PC-9 (cell line): ENCODE results near the gene ACSL1. TPM values are rescaled to one million over a fixed set of nuclear protein-coding genes. Genes with fewer than 3 reads are reported as not detected.
"Not testable (repeated sequence)": the region's sequence is repeated elsewhere in the genome, so short reads cannot be mapped to it uniquely, and the experiment has no call there.

Experiments used
- BruUV-seq: library from RNA; stranded (reverse); fragments of 400-500 nt; replicated peaks from 2 replicates; lab custom pipeline; 2021; lab: Mats Ljungman, UMichigan
- CTCF ChIA-PET: fragments of 300-600 bp; sonication (Branson Sonifier 250); formaldehyde crosslinking; loops from one replicate; lab custom pipeline; 2022; ENCODE audit warnings: antibody characterized with exemption; lab: Charles Lee
- POLR2A ChIA-PET: fragments of 300-600 bp; sonication (Branson Sonifier 250); formaldehyde crosslinking; loops from one replicate; lab custom pipeline; 2022; ENCODE audit warnings: antibody characterized with exemption; ENCODE audit not compliant: unreplicated experiment; lab: Charles Lee
- DNase-seq, 2 experiments: peaks; one replicate each; pipeline versions ENCODE4 v3.0.0 to v3.0.0-alpha.2; 2015 to 2022; ENCODE audit warnings: mixed read lengths in 1 of 2
- H2AFZ ChIP-seq: fragments of 200-600 bp; sonication (generic); 2 replicates; pipeline ENCODE4 v1.8.1; 2017; ENCODE audit warnings: antibody characterized with exemption
- H3F3A ChIP-seq: fragments of 200-600 bp; sonication (generic); 2 replicates; pipeline ENCODE4 v1.8.1; 2017; ENCODE audit warnings: antibody characterized with exemption, mild to moderate bottlenecking, low read depth; ENCODE audit not compliant: insufficient read depth
- H3K27ac ChIP-seq: fragments of 200-600 bp; sonication (generic); 2 replicates; pipeline ENCODE4 v1.6.1; 2016; ENCODE audit warnings: mixed run types
- H3K27me3 ChIP-seq: fragments of 200-600 bp; sonication (generic); 2 replicates; pipeline ENCODE4 v1.6.1; 2016; ENCODE audit warnings: low read depth, mixed run types; ENCODE audit not compliant: insufficient read depth
- H3K36me3 ChIP-seq: fragments of 200-600 bp; sonication (generic); 2 replicates; pipeline ENCODE4 v1.6.1; 2016; ENCODE audit warnings: low read depth, mixed run types
- H3K4me1 ChIP-seq: fragments of 200-600 bp; sonication (generic); replicated peaks from 2 replicates; pipeline ENCODE4 v1.6.1; 2016; ENCODE audit warnings: mixed run types; ENCODE audit not compliant: insufficient read depth
- H3K4me2 ChIP-seq: fragments of 200-600 bp; sonication (generic); 2 replicates; pipeline ENCODE4 v1.6.1; 2017; ENCODE audit warnings: mixed run types
- H3K4me3 ChIP-seq: fragments of 200-600 bp; sonication (generic); 2 replicates; pipeline ENCODE4 v1.6.1; 2016; ENCODE audit warnings: mixed run types
- H3K79me2 ChIP-seq: fragments of 200-600 bp; sonication (generic); 2 replicates; pipeline ENCODE4 v1.6.1; 2017; ENCODE audit warnings: low read depth, mixed run types
- H3K9me2 ChIP-seq: fragments of 200-600 bp; sonication (generic); 2 replicates; pipeline ENCODE4 v1.8.1; 2017; ENCODE audit warnings: mild to moderate bottlenecking; ENCODE audit not compliant: insufficient read depth
- H3K9me3 ChIP-seq: fragments of 200-600 bp; sonication (generic); 2 replicates; pipeline ENCODE4 v1.8.1; 2016; ENCODE audit warnings: low read depth; ENCODE audit not compliant: insufficient read depth
- H4K20me1 ChIP-seq: fragments of 200-600 bp; sonication (generic); 2 replicates; pipeline ENCODE4 v1.8.1; 2017; ENCODE audit not compliant: insufficient read depth
- EZH2 ChIP-seq: fragments of 200-600 bp; sonication (generic); IDR thresholded peaks from 2 replicates; pipeline ENCODE4 v1.8.0; 2017; ENCODE audit warnings: antibody characterized with exemption, low read depth
- intact Hi-C: fragments of 100-400 bp; cut with micrococcal nuclease; formaldehyde crosslinking; loops from one replicate; pipeline ENCODE4 v1.10.0; 2022; ENCODE audit not compliant: unreplicated experiment
- total RNA-seq: library from RNA; stranded (reverse); gene quantifications from 2 replicates; pipeline ENCODE4 v1.2.3, GENCODE V29; 2021
- TF ChIP-seq, protein P1 (sequence below): fragments of 200-600 bp; sonication (generic); conservative IDR thresholded peaks from 2 replicates; pipeline ENCODE4 v1.6.1; 2017; ENCODE audit warnings: mixed run types, antibody characterized with exemption, mild to moderate bottlenecking, moderate library complexity

ACSL1 gene
- total RNA-seq, 1 experiment from 2014 or later = 96.6 TPM

DNA sequence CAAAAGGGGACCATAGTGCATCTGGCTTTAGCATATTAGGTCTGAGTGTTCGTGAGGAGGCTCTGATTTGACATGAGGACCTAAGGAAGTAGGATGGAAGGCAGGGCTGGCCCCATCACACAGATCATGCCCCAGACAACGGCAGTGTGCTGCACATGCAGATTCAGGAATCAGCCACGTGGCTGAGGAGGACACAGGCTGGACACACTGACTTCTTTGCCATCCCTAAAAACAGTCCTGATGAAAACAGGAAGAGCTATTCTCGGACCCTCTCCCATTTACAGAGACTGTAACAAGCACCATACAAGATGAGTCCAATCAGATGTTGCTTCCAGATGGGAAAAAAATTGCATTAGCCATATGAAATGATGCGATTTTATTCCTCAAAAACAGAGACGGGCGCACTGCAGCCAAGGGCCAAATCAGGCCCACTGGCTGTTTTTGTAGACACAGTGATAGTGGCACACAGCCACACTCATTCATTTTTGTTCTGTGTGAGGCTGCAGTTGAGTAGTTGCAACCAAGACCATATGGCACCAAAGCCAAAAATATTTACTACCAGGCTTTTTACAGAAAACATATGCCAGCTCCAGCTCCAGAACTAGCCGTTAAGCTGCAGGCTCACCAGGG, 41.0 kb downstream of the ACSL1 start:
- POLR2A ChIA-PET = no interaction called here
- no peaks in the 10 kb centered on the region for H4K20me1 ChIP-seq
- H3K9me2 ChIP-seq = no peaks in the 10 kb centered on the region
- intact Hi-C loops = no loop called here
- no peak for DNase-seq
- H3K4me1 ChIP-seq = no peaks in the 10 kb centered on the region
- H3K27ac ChIP-seq = no peak overlapping the region
- CTCF ChIA-PET = no interaction called here
- no peak overlapping the region for H3K4me3 ChIP-seq
- H3K36me3 ChIP-seq = no peaks in the 10 kb centered on the region
- no peaks in the 10 kb centered on the region for H3F3A ChIP-seq
- H3K27me3 ChIP-seq = no peaks in the 10 kb centered on the region
- H3K9me3 ChIP-seq = no peaks in the 10 kb centered on the region
- no peak overlapping the region for H2AFZ ChIP-seq
- TF ChIP-seq, protein P1, sequence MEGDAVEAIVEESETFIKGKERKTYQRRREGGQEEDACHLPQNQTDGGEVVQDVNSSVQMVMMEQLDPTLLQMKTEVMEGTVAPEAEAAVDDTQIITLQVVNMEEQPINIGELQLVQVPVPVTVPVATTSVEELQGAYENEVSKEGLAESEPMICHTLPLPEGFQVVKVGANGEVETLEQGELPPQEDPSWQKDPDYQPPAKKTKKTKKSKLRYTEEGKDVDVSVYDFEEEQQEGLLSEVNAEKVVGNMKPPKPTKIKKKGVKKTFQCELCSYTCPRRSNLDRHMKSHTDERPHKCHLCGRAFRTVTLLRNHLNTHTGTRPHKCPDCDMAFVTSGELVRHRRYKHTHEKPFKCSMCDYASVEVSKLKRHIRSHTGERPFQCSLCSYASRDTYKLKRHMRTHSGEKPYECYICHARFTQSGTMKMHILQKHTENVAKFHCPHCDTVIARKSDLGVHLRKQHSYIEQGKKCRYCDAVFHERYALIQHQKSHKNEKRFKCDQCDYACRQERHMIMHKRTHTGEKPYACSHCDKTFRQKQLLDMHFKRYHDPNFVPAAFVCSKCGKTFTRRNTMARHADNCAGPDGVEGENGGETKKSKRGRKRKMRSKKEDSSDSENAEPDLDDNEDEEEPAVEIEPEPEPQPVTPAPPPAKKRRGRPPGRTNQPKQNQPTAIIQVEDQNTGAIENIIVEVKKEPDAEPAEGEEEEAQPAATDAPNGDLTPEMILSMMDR = no peak
- no peak for TF ChIP-seq EZH2
- no TSS peak for BruUV-seq
- no peaks in the 10 kb centered on the region for H3K79me2 ChIP-seq
- no peak overlapping the region for H3K4me2 ChIP-seq

DNA sequence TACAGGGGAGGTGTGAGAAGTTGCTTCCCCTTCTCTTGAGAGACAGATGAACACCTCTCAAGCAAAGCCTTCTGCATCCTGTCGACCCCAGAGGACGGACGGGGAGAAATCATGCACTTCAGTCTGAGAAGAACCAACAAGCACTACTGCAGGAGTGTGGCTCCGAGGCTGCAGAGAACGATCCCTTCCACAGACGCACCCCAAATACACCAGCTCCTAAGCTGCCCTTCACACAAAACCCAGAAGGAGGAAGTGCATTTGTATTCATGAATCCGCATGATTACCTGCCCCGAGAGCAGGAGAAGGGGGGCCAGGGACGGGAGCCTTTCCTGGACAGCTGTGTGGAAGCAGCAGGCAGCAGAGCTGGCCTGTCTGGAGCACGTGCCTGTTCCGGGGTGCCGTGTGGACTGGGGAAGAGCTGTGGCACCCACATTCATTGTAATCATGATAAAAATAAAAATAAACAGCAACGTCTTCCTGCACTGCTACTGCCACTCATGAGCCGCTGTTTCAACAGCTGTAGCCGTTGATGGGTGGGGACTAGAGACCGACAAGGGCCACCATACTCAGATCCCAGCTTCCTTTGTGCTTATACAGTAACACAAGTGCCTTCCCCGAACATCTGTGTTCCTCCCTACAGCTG, 42.9 kb downstream of the ACSL1 start:
- H2AFZ ChIP-seq = no peak overlapping the region
- DNase-seq = no peak
- no peaks in the 10 kb centered on the region for H4K20me1 ChIP-seq
- CTCF ChIA-PET = no interaction called here
- H3K9me3 ChIP-seq = no peaks in the 10 kb centered on the region
- no peaks in the 10 kb centered on the region for H3K9me2 ChIP-seq
- H3K36me3 ChIP-seq = no peaks in the 10 kb centered on the region
- intact Hi-C loops = no loop called here
- POLR2A ChIA-PET = no interaction called here
- H3K4me1 ChIP-seq = no peaks in the 10 kb centered on the region
- H3F3A ChIP-seq = no peaks in the 10 kb centered on the region
- no peaks in the 10 kb centered on the region for H3K79me2 ChIP-seq
- TF ChIP-seq EZH2 = no peak
- TF ChIP-seq, protein P1 = no peak
- H3K4me3 ChIP-seq = no peak overlapping the region
- H3K27ac ChIP-seq = no peak overlapping the region
- no peaks in the 10 kb centered on the region for H3K27me3 ChIP-seq
- no peak overlapping the region for H3K4me2 ChIP-seq
- no TSS peak for BruUV-seq

DNA sequence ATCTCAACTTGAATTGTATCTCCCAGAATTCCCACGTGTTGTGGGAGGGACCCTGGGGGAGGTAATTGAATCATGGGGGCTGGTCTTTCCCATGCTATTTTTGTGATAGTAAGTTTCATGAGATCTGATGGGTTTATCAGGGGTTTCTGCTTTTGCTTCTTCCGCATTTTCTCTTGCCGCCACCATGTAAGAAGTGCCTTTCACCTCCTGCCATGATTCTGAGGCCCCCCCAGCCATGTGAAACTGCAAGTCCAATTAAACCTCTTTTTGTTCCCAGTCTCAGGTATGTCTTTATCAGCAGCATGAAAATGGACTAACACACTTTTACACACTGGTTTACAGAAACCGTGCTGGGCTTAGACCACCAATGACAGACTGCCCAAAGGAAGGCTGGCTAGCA, 46.6 kb downstream of the ACSL1 start:
- H3K36me3 ChIP-seq, H3K4me2 ChIP-seq, H2AFZ ChIP-seq, H3K9me3 ChIP-seq, H3K79me2 ChIP-seq, H3K4me3 ChIP-seq, H3K27ac ChIP-seq, H4K20me1 ChIP-seq, H3F3A ChIP-seq, BruUV-seq, intact Hi-C loops, H3K9me2 ChIP-seq, H3K27me3 ChIP-seq, H3K4me1 ChIP-seq, DNase-seq, POLR2A ChIA-PET, CTCF ChIA-PET: not testable (repeated sequence)
